Measurements from ENCODE around the gene PTAR1.

Gene PTAR1

DNA sequence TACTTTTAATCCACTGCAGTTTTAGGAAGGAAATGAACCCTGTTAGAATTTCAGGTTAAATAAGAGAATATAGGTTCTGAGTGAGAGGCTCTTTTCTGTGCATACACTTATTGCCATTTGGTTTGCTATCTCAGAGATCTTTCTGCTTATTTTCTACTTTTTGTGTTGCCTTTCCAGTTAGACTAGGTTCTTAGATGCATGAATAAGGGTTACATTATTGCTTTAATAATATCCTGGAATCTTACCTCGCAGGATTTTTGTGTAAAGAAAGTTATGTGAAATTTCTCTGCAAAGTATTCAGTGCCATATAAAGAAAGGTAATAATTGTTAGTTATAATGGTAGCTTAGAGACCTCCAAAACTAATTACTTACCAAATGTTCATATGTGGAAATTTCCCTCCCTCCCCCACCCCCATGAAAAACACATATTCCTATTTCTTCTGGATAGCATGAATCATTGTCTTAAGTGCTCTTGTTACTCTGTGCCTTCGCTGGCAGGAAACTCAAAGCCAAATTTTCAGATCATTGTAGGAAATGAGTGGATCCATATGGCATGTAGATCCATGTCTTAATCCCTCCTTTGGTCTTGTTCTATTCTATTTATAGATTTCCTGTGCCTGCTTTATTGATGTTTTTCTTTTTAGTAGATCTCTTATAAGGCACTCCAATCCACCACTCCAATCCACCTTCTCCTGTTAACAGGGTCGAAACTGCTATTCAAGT lies 84.9 kb downstream of the PTAR1 start:
- no peak for DNase-seq (ENCODE audit: low read depth in 3 of 3, low spot score in 1 of 3)

DNA sequence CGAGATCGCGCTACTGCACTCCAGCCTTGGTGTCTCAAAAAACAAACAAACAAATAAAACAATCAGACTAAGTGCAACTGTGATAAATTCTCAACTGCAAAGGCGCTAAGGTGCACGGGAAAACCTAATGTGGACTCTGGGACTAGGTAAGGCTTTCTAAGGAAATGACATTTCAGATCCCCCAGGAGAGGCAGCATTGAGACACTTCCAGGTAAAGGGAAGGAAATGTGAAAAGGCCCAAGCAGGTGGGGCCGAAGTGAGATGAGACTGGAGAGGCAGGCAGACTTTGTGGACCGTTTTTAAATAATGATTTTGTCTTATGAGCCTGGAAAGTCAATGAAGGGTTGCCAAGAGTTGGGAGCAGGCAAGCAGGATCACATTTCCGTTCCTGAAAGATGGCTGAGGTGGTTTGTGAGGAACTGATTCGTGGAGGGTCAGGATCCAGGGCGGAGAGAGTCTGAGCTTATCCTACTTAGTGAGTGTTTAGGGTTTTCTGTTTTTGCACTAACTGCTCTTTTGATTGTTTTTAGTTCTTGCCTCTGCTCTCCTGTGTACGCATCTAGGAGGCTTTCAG lies 85.6 kb downstream of the PTAR1 start:
- no peak for DNase-seq (ENCODE audit: low read depth in 3 of 3, low spot score in 1 of 3)

DNA sequence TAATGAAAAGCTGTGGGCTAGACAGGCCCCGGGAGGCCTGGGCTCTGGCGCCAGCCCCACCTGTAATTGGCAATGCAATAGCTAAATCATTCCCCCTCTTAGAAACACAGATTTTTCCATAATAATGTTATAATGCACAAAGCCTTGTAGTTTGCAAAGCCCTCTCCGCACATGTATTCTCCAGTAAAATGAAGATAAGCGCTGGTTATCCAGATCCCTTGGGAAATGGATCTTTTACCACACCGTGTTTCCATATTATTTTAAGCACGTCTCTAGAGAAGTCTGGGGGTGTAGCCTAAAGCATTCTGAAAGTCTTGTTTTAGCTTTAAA lies 86.5 kb downstream of the PTAR1 start:
- DNase-seq (ENCODE audit: low read depth in 3 of 3, low spot score in 1 of 3) = no peak

DNA sequence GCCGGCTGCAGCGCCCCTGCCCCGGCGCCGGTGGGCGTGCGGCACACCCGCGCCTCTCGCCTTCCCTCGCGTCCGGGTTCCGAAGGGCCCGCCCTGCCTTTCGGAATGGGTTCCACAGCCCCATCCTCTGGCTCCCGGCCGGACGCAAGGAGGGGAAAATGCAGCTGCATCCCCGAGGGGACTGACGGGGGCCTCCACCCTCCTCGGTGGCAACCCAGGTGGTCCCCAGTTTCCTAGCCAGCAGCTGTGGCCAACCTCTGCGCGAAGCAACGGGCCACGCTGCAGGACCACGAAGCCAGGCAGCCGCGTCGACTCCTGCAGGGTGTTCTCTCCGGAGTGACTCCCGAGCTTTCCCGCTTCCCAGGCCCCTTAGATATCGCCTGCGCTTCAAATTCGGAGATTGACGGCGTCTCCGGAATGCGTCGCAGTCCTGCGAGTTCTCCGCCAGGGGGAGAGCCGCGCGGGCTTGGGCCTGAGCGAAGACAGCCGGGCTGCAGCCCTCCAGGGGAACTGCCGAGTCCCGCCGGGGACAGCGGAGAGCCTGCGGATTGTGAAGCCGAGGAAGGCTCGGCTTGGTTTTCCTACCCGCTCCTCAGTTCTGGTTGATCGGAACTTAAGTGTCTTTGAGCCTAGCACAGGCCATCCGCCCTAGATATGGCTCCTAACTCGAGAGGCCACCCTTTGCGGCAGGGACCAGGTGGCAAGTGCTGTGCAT lies 87.1 kb downstream of the PTAR1 start:
- DNase-seq (ENCODE audit: low read depth in 3 of 3, low spot score in 1 of 3) = peak; percentile 18 to 60 (median 29)

DNA sequence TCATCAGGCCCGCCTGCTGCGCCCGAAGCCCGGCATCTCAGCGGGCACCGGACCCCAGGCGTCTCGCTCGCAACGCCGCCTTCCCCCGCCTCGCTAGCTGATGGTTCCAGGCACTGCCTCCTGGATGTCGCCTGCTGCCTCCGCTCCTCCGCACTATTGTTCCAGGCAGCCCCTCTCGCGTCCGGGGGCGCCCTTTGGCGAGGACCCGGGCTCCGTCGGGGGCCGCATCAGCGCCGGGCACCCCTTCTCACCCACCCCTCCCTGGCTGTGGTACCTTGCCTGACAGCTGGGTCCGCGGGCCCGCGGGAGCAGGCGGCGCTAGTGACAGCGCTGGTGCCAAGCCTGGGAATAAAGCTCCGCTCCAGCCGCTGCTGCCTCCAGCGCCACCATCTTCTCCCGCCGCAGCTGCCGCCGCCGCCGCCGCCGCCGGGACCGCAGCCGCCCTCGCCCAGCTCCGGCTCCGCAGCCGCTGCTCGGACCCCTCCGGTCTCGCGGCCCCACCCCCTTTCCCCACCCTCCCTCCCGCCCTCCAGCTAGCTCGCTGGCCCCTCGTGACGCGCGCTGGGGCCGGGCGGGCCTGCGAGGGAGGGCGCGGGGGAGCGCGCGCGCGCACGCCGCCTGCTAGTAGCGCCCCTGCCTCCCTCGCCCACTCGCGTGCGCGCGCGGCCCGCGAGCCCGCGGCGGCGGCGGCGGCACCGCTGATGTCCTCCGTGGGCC lies 87.8 kb downstream of the PTAR1 start, which contains the start of gene APBA1:
Gene APBA1 (minus strand): TSS at position 493 of the 717 bp plus-strand sequence.
- DNase-seq (ENCODE audit: low read depth in 3 of 3, low spot score in 1 of 3) = peak in 1 of 3 donors; percentile 26

DNA sequence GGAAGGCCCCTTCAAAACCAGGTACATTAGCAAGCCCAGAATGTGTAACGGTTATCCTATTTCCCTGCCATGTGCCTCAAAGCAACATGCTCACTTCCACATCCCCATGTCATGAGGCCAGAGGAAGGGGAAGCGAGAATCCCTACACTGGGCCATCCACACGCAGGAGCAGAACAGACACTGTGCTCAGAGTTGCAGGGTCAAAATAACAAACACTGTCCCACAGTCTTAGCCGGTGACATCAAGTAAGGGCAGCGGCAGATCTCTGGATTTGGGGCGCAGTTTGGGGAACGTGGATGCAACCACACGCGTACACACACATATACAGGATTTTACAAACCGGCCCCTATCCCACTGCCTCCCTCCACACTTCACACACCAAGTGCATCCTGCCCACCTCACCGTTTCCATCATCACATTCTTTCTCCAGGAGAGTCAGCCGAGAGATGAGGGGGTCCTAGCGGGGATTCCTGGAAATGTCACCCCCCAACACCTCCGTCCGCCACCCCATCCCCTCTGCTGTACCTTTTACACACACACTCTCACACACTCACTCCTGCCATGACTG lies 88.4 kb downstream of the PTAR1 start:
- no peak for DNase-seq (ENCODE audit: low read depth in 3 of 3, low spot score in 1 of 3)

DNA sequence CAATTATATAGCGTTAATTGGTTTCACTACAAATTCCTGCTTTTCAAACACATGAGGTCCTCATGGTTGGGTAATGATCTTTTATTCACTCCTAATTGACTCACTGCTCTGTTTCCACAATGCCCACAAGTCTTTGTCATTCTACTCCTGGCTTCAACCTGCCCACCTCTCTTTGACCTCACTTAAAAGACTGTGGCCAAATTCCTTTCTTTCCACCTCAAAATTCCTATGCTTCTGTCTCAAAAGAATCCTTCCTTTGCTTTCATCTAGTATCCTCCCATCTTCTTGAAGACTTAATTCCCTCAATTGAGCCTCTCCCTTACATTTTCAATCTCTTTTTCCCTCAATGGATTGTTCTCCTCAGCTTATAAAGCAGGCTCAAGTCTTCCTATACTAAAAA lies 92.5 kb downstream of the PTAR1 start:
- DNase-seq (ENCODE audit: low read depth in 3 of 3, low spot score in 1 of 3) = no peak

DNA sequence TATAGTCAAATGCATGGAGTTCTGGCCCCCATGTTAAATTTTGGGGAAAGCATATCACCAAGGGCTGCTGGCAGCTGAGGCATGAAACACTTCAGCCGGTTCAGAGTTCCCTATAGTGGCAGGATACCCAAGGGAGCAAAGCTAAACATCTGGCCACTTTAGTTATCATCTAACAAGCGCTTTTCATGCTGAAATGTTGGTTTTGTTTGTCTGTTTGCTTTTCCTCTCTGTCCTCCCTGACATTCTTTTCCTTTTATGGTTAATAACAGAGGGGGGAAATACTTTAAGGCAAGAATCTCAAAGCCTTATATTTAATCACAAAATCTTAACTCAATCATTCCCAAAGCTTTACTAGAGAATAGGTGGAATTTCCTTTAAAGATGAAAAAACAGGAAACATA lies 99.5 kb downstream of the PTAR1 start:
- no peak for DNase-seq (ENCODE audit: low read depth in 3 of 3, low spot score in 1 of 3)

Measured in stimulated activated CD4-positive, alpha-beta T cell treated with anti-CD3 and anti-CD28 coated beads, TNF-alpha, amount 100 ng/mL, for 1 hour (primary cell).